ENCODE data around the gene LIME1. TPM values are rescaled to one million over a fixed set of nuclear protein-coding genes. Genes with fewer than 3 reads are reported as not detected.

The LIME1 gene
- total RNA-seq, 1 donor from 2014 or later = 8.1 TPM

- H3K36me3 Mint-ChIP-seq (ENCODE audit: low read depth, unreplicated experiment) = peaks cover 4% of the 10 kb centered on the region
- H3K27me3 Mint-ChIP-seq (ENCODE audit: unreplicated experiment) = peaks cover 7% of the 10 kb centered on the region
- no peak for TF ChIP-seq CTCF (IDR thresholded peaks at IDR 0.05; ENCODE audit: unreplicated experiment)
- no peak overlapping the region for H3K27ac Mint-ChIP-seq (ENCODE audit: unreplicated experiment)
- no peak overlapping the region for H3K4me3 Mint-ChIP-seq (ENCODE audit: unreplicated experiment)
- no peak for DNase-seq (ENCODE audit: low spot score)
- H3K9me3 Mint-ChIP-seq (ENCODE audit: unreplicated experiment) = no peaks in the 10 kb centered on the region
- peaks cover 3% of the 10 kb centered on the region for H3K4me1 Mint-ChIP-seq (ENCODE audit: unreplicated experiment)
Observed at GRCh38 chr20:63690003-63690897, 46.2 kb upstream of the LIME1 start.

GRCh38 chr20:63690898-63691710 is 45.4 kb upstream of the LIME1 start:
- no peak for TF ChIP-seq CTCF (IDR thresholded peaks at IDR 0.05; ENCODE audit: unreplicated experiment)
- Mint-ChIP-seq H3K27ac (ENCODE audit: unreplicated experiment) (no peak overlapping the region), H3K27me3 (ENCODE audit: unreplicated experiment) (peaks cover 7% of the 10 kb centered on the region), H3K36me3 (ENCODE audit: low read depth, unreplicated experiment) (peaks cover 4% of the 10 kb centered on the region), H3K4me3 (ENCODE audit: unreplicated experiment) (no peak overlapping the region), H3K9me3 (ENCODE audit: unreplicated experiment) (no peaks in the 10 kb centered on the region), H3K4me1 (ENCODE audit: unreplicated experiment) (peaks cover 3% of the 10 kb centered on the region)
- no peak for DNase-seq (ENCODE audit: low spot score)

GRCh38 chr20:63691711-63692435 is 44.6 kb upstream of the LIME1 start:
- Mint-ChIP-seq H3K9me3 (ENCODE audit: unreplicated experiment) (no peaks in the 10 kb centered on the region), H3K4me3 (ENCODE audit: unreplicated experiment) (no peak overlapping the region), H3K4me1 (ENCODE audit: unreplicated experiment) (peaks cover under 1% of the 10 kb centered on the region), H3K27me3 (ENCODE audit: unreplicated experiment) (peaks cover 7% of the 10 kb centered on the region), H3K36me3 (ENCODE audit: low read depth, unreplicated experiment) (peaks cover 4% of the 10 kb centered on the region), H3K27ac (ENCODE audit: unreplicated experiment) (no peak overlapping the region)
- no peak for DNase-seq (ENCODE audit: low spot score)
- TF ChIP-seq CTCF (IDR thresholded peaks at IDR 0.05; ENCODE audit: unreplicated experiment) = no peak

- no peaks in the 10 kb centered on the region for H3K9me3 Mint-ChIP-seq (ENCODE audit: unreplicated experiment)
- peaks cover 9% of the 10 kb centered on the region for H3K27me3 Mint-ChIP-seq (ENCODE audit: unreplicated experiment)
- H3K27ac Mint-ChIP-seq (ENCODE audit: unreplicated experiment) = no peak overlapping the region
- H3K4me3 Mint-ChIP-seq (ENCODE audit: unreplicated experiment) = peak overlapping the region; percentile 31
- no peak for DNase-seq (ENCODE audit: low spot score)
- TF ChIP-seq CTCF (IDR thresholded peaks at IDR 0.05; ENCODE audit: unreplicated experiment) = no peak
- peaks cover 4% of the 10 kb centered on the region for H3K36me3 Mint-ChIP-seq (ENCODE audit: low read depth, unreplicated experiment)
- H3K4me1 Mint-ChIP-seq (ENCODE audit: unreplicated experiment) = peaks cover 4% of the 10 kb centered on the region
Observed at GRCh38 chr20:63692436-63693082, 43.9 kb upstream of the LIME1 start.

Measured in endothelial cell (in vitro differentiated cells).